DOHH2 (cell line): Measurements from ENCODE around the gene DOCK8.
A peak's percentile ranks its signal among the peaks of the same experiment; 100 is the strongest.

ENCODE experiments used
- H3F3A ChIP-seq: fragments of 200-600 bp; sonication (generic), shearing (Covaris generic); 2 replicates; pipeline ENCODE4 v1.6.0; 2016; ENCODE audit warnings: antibody characterized with exemption, mild to moderate bottlenecking; ENCODE audit not compliant: control insufficient read depth, insufficient read depth
- H3K27ac ChIP-seq: fragments of 200-600 bp; sonication (generic); 2 replicates; pipeline ENCODE4 v1.5.1; 2014; ENCODE audit warnings: low read depth, mild to moderate bottlenecking, low read length, moderate library complexity
- H3K27me3 ChIP-seq: fragments of 200-600 bp; sonication (generic); 2 replicates; pipeline ENCODE4 v1.6.1; 2014; ENCODE audit warnings: mild to moderate bottlenecking, low read length, mixed read lengths; ENCODE audit not compliant: control insufficient read depth
- H3K36me3 ChIP-seq: fragments of 200-600 bp; sonication (generic); 2 replicates; pipeline ENCODE4 v1.6.1; 2014; ENCODE audit warnings: mild to moderate bottlenecking, low read length, moderate library complexity, mixed read lengths; ENCODE audit not compliant: control insufficient read depth
- H3K4me1 ChIP-seq: fragments of 200-600 bp; sonication (generic); 2 replicates; pipeline ENCODE4 v1.6.1; 2014; ENCODE audit warnings: mild to moderate bottlenecking, low read length, mixed read lengths; ENCODE audit not compliant: control insufficient read depth
- H3K4me2 ChIP-seq: fragments of 200-600 bp; sonication (generic); 2 replicates; pipeline ENCODE4 v1.6.0; 2014; ENCODE audit warnings: mild to moderate bottlenecking, low read length, moderate library complexity
- H3K4me3 ChIP-seq: fragments of 200-600 bp; sonication (generic); 2 replicates; pipeline ENCODE4 v1.5.1; 2014; ENCODE audit warnings: mild to moderate bottlenecking, low read length, mixed read lengths
- H3K79me2 ChIP-seq: fragments of 200-600 bp; sonication (generic); 2 replicates; pipeline ENCODE4 v1.6.1; 2014; ENCODE audit warnings: mild to moderate bottlenecking, low read length, mixed read lengths; ENCODE audit not compliant: control insufficient read depth
- H3K9me2 ChIP-seq: fragments of 200-600 bp; sonication (generic); replicated peaks from 2 replicates; pipeline ENCODE4 v1.6.1; 2014; ENCODE audit warnings: mild to moderate bottlenecking, low read length, mixed read lengths; ENCODE audit not compliant: control insufficient read depth
- H3K9me3 ChIP-seq: fragments of 200-600 bp; sonication (generic); 2 replicates; pipeline ENCODE4 v1.6.1; 2014; ENCODE audit warnings: antibody characterized with exemption, low read length, mixed read lengths; ENCODE audit not compliant: control insufficient read depth, insufficient read depth
- H4K20me1 ChIP-seq: fragments of 200-600 bp; sonication (generic); 2 replicates; pipeline ENCODE4 v1.6.0; 2014; ENCODE audit warnings: low read depth, mild to moderate bottlenecking, antibody characterized with exemption, low read length, moderate library complexity; ENCODE audit not compliant: control insufficient read depth, insufficient read depth
- EZH2phosphoT487 ChIP-seq: fragments of 200-600 bp; sonication (generic); IDR thresholded peaks from 2 replicates; pipeline ENCODE4 v1.6.1; 2017; ENCODE audit warnings: borderline replicate concordance, mild to moderate bottlenecking, antibody characterized with exemption, low read length, moderate library complexity, mixed read lengths
- TF ChIP-seq, protein P1 (sequence below): fragments of 200-600 bp; sonication (generic); IDR thresholded peaks from one replicate; pipeline ENCODE4 v1.5.1; 2014; ENCODE audit warnings: antibody characterized with exemption, mild to moderate bottlenecking, low read depth, low read length; ENCODE audit not compliant: poor library complexity, severe bottlenecking

The DOCK8 gene

DNA sequence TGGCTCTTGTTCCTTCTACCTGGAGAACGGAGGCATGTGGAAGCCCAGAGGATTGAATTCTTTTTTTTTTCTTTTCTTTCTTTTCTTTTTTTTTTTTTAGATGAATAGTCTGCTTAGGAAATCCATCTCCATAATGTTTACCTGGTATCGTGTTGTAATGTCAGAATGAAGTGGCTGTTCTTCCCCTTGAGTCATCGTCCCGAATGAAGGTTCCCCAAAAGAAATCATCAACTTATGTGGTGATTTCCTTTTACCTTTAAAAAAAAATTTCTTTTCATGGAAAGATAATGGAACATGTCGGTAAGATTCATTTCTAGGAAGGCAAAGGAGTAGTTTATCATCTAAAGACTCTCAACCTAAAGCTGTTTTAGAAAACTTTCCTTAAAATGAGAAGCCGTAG, 59.7 kb downstream of the DOCK8 start:
- peaks cover 48% of the 10 kb centered on the region for H3K79me2 ChIP-seq
- peak overlapping the region; percentile 57 for H3K4me2 ChIP-seq

DNA sequence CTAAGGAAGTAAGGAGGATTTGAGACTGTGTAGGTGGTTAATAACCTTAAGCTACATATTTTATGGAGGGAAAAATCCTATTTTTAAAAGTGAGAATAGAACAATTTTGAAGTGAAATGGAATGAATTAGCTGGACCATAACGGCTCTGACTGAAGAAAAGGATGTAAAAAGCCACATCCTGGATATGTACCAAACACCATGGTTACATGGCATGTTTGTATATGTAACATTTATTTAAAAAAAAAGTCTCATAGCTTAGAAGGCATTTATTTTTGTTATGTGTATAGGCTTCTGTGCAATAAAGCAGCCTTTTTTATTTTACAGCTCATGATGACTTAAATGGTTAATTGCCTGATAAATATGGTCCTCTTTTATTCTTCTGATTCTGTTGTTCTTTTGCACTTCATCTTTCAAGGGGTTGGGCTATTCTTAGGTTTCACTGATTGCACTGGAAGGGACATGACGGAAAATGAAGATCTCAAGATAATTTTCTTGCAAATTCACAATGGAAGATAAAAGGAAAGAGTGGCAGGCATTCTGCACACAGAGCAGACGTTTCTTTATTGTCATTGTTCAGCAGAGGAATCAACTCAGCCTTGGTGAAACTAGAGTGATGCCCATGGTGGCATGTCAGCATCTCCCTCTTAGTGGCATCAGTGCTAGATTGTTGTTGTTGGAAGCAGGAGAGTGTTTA, 63.1 kb downstream of the DOCK8 start:
- peaks cover 28% of the 10 kb centered on the region for H3K4me1 ChIP-seq
- no peaks in the 10 kb centered on the region for H3K27me3 ChIP-seq
- H3K79me2 ChIP-seq = peaks cover 68% of the 10 kb centered on the region
- H3K4me2 ChIP-seq = no peak overlapping the region
- no peaks in the 10 kb centered on the region for H3K9me2 ChIP-seq
- 0 out of 2 replicates have a peak, but pooled peaks cover 4% of the 10 kb centered on the region for H4K20me1 ChIP-seq
- no peak for TF ChIP-seq EZH2phosphoT487
- TF ChIP-seq, protein P1, sequence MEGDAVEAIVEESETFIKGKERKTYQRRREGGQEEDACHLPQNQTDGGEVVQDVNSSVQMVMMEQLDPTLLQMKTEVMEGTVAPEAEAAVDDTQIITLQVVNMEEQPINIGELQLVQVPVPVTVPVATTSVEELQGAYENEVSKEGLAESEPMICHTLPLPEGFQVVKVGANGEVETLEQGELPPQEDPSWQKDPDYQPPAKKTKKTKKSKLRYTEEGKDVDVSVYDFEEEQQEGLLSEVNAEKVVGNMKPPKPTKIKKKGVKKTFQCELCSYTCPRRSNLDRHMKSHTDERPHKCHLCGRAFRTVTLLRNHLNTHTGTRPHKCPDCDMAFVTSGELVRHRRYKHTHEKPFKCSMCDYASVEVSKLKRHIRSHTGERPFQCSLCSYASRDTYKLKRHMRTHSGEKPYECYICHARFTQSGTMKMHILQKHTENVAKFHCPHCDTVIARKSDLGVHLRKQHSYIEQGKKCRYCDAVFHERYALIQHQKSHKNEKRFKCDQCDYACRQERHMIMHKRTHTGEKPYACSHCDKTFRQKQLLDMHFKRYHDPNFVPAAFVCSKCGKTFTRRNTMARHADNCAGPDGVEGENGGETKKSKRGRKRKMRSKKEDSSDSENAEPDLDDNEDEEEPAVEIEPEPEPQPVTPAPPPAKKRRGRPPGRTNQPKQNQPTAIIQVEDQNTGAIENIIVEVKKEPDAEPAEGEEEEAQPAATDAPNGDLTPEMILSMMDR = no peak
- H3K4me3 ChIP-seq = no peak overlapping the region
- H3K36me3 ChIP-seq = peaks cover 69% of the 10 kb centered on the region
- no peak overlapping the region for H3K27ac ChIP-seq
- H3K9me3 ChIP-seq = no peaks in the 10 kb centered on the region
- peaks cover 4% of the 10 kb centered on the region; the same call in 1 of the 2 replicates for H3F3A ChIP-seq

More for the DNA sequence above, 59.7 kb downstream of the DOCK8 start:
- Histone ChIP-seq H3K27me3 (no peaks in the 10 kb centered on the region), H3K4me1 (peaks cover 20% of the 10 kb centered on the region), H4K20me1 (no peaks in the 10 kb centered on the region), H3K36me3 (peaks cover 46% of the 10 kb centered on the region), H3F3A (peaks cover 6% of the 10 kb centered on the region; the same call in 1 of the 2 replicates), H3K9me2 (no peaks in the 10 kb centered on the region), H3K9me3 (no peaks in the 10 kb centered on the region), H3K27ac (no peak overlapping the region), H3K4me3 (peak overlapping the region; percentile 70)
- TF ChIP-seq EZH2phosphoT487 = no peak
- TF ChIP-seq, protein P1 = no peak

- no peak overlapping the region for H3K4me3 ChIP-seq
- H3K9me2 ChIP-seq = no peaks in the 10 kb centered on the region
- H4K20me1 ChIP-seq = 0 out of 2 replicates have a peak, but pooled peaks cover 4% of the 10 kb centered on the region
- H3K27ac ChIP-seq = no peak overlapping the region
- H3K27me3 ChIP-seq = no peaks in the 10 kb centered on the region
- peaks cover 76% of the 10 kb centered on the region for H3K36me3 ChIP-seq
- H3K4me2 ChIP-seq = no peak overlapping the region
- H3K79me2 ChIP-seq = peaks cover 73% of the 10 kb centered on the region
- no peak for TF ChIP-seq EZH2phosphoT487
- TF ChIP-seq, protein P1 = no peak
- H3F3A ChIP-seq = no peaks in the 10 kb centered on the region
- H3K4me1 ChIP-seq = peaks cover 30% of the 10 kb centered on the region
- no peaks in the 10 kb centered on the region for H3K9me3 ChIP-seq
These were observed 64.0 kb downstream of the DOCK8 start for GRCh38 chr9:278651-279050.
